Hepatocyte (in vitro differentiated cells): ENCODE measurements around the gene EIF6.

Source experiments
- EZH2 ChIP-seq: fragments of 200-600 bp; sonication (generic); IDR thresholded peaks from 2 replicates; pipeline ENCODE4 v1.6.1; 2016; ENCODE audit warnings: antibody characterized with exemption, mild to moderate bottlenecking, borderline replicate concordance
- TF ChIP-seq, protein P1 (sequence below): fragments of 200-600 bp; sonication (generic); IDR thresholded peaks from 2 replicates; pipeline ENCODE4 v1.5.1; 2016; ENCODE audit warnings: antibody characterized with exemption, mild to moderate bottlenecking; ENCODE audit not compliant: poor library complexity

DNA sequence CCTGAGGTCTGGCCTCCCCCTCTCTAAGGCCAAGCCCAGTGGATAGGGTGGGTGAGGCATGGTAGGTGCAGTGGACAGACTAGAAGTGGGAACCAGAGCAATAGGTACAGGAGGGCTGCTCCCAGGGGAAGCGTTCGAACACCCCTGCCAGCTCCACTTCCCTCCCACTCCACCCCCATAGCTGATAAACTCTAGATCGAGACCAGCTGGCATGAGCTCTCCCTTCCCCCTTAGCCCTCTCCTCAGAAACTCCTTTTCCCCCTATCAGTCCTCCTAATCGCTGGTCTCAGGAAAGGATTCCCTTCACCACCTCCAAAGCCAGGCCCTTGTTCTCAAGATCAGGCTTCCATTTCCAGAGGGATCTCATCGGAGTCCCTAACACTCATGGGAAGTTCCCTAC is 13.7 kb upstream of the EIF6 start:
- TF ChIP-seq, protein P1, sequence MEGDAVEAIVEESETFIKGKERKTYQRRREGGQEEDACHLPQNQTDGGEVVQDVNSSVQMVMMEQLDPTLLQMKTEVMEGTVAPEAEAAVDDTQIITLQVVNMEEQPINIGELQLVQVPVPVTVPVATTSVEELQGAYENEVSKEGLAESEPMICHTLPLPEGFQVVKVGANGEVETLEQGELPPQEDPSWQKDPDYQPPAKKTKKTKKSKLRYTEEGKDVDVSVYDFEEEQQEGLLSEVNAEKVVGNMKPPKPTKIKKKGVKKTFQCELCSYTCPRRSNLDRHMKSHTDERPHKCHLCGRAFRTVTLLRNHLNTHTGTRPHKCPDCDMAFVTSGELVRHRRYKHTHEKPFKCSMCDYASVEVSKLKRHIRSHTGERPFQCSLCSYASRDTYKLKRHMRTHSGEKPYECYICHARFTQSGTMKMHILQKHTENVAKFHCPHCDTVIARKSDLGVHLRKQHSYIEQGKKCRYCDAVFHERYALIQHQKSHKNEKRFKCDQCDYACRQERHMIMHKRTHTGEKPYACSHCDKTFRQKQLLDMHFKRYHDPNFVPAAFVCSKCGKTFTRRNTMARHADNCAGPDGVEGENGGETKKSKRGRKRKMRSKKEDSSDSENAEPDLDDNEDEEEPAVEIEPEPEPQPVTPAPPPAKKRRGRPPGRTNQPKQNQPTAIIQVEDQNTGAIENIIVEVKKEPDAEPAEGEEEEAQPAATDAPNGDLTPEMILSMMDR: no peak
- TF ChIP-seq EZH2: no peak
